ENCODE data around the gene HOXC5.
"Not testable (repeated sequence)": the region's sequence is repeated elsewhere in the genome, so short reads cannot be mapped to it uniquely, and the experiment has no call there.

HOXC5 gene

GRCh38 chr12:54075974-54076373 is 43.1 kb downstream of the HOXC5 start:
- Histone ChIP-seq H3K27ac (no peak overlapping the region), H3K9me3 (no peaks in the 10 kb centered on the region), H3K27me3 (peaks cover 96% of the 10 kb centered on the region), H3K4me3 (ENCODE audit: low read depth in 1 of 2, low read length in 1 of 2) (no peak overlapping the region), H3K4me1 (ENCODE audit: control insufficient read depth in 1 of 2, insufficient read depth in 1 of 2, low read depth in 1 of 2, low read length in 1 of 2) (no peaks in the 10 kb centered on the region), H3K36me3 (no peaks in the 10 kb centered on the region)
- no peak for TF ChIP-seq CTCF (IDR thresholded peaks at IDR 0.05)

GRCh38 chr12:54077843-54078242 is 45.0 kb downstream of the HOXC5 start:
- H3K36me3 ChIP-seq; H3K9me3 ChIP-seq; H3K27ac ChIP-seq; H3K4me1 ChIP-seq (ENCODE audit: control insufficient read depth in 1 of 2, insufficient read depth in 1 of 2, low read depth in 1 of 2, low read length in 1 of 2); H3K4me3 ChIP-seq (ENCODE audit: low read depth in 1 of 2, low read length in 1 of 2): not testable (repeated sequence)
- peaks cover 97% of the 10 kb centered on the region for H3K27me3 ChIP-seq

- not testable (repeated sequence) for H3K27ac ChIP-seq; H3K36me3 ChIP-seq; H3K4me3 ChIP-seq (ENCODE audit: low read depth in 1 of 2, low read length in 1 of 2); H3K4me1 ChIP-seq (ENCODE audit: control insufficient read depth in 1 of 2, insufficient read depth in 1 of 2, low read depth in 1 of 2, low read length in 1 of 2); H3K9me3 ChIP-seq
- H3K27me3 ChIP-seq, result peaks cover 97% of the 10 kb centered on the region
Measured at GRCh38 chr12:54079115-54079514, 46.3 kb downstream of the HOXC5 start.

- H3K36me3 ChIP-seq; H3K4me3 ChIP-seq (ENCODE audit: low read depth in 1 of 2, low read length in 1 of 2); H3K9me3 ChIP-seq; H3K4me1 ChIP-seq (ENCODE audit: control insufficient read depth in 1 of 2, insufficient read depth in 1 of 2, low read depth in 1 of 2, low read length in 1 of 2); H3K27ac ChIP-seq: not testable (repeated sequence)
- peaks cover 98% of the 10 kb centered on the region for H3K27me3 ChIP-seq
Measured at GRCh38 chr12:54080008-54080924, 47.4 kb downstream of the HOXC5 start.

GRCh38 chr12:54081053-54081514 is 48.2 kb downstream of the HOXC5 start:
- not testable (repeated sequence) for H3K27ac ChIP-seq; H3K4me3 ChIP-seq (ENCODE audit: low read depth in 1 of 2, low read length in 1 of 2); H3K9me3 ChIP-seq; H3K4me1 ChIP-seq (ENCODE audit: control insufficient read depth in 1 of 2, insufficient read depth in 1 of 2, low read depth in 1 of 2, low read length in 1 of 2); H3K36me3 ChIP-seq
- peaks cover 98% of the 10 kb centered on the region for H3K27me3 ChIP-seq

- not testable (repeated sequence) for H3K27ac ChIP-seq; H3K4me1 ChIP-seq (ENCODE audit: control insufficient read depth in 1 of 2, insufficient read depth in 1 of 2, low read depth in 1 of 2, low read length in 1 of 2); H3K9me3 ChIP-seq; H3K36me3 ChIP-seq; H3K4me3 ChIP-seq (ENCODE audit: low read depth in 1 of 2, low read length in 1 of 2)
- peaks cover 98% of the 10 kb centered on the region for H3K27me3 ChIP-seq
Measured at GRCh38 chr12:54081581-54082396, 48.9 kb downstream of the HOXC5 start.

DNA sequence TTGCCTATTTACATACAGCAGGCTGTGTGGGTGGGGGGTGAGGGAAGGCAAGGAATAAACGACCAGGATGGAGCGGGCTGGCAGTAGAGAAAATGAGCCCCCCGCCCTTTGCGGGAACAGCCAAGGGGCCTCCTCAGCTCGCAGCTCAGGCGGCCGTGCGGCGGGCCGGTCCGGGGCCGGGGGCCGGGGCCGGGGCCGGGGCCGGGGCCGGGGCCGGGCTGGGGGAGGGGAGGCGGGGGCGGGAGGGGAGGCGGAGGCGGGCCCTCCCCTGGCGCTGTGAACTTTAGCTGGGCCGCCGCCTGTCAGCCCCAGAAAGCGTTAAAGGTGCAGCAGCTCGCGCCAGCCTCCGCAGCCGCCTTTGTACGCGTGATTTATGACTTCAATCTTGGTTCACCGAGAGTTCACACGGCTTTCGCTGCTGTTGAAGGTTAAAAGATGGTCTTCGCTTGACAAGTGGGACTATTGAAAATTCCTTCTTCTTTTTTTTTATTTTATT is 49.6 kb downstream of the HOXC5 start:
- Histone ChIP-seq H3K27ac (no peak overlapping the region), H3K36me3 (no peaks in the 10 kb centered on the region), H3K4me3 (ENCODE audit: low read depth in 1 of 2, low read length in 1 of 2) (no peak overlapping the region), H3K9me3 (no peaks in the 10 kb centered on the region), H3K4me1 (ENCODE audit: control insufficient read depth in 1 of 2, insufficient read depth in 1 of 2, low read depth in 1 of 2, low read length in 1 of 2) (no peaks in the 10 kb centered on the region), H3K27me3 (peaks cover 98% of the 10 kb centered on the region)
- no peak for TF ChIP-seq CTCF (IDR thresholded peaks at IDR 0.05)
